ENCODE data around the gene ALPI. TPM values are rescaled to one million over a fixed set of nuclear protein-coding genes. Genes with fewer than 3 reads are reported as not detected.

The ALPI gene
- total RNA-seq, 1 experiment from 2014 or later, result not detected

DNA sequence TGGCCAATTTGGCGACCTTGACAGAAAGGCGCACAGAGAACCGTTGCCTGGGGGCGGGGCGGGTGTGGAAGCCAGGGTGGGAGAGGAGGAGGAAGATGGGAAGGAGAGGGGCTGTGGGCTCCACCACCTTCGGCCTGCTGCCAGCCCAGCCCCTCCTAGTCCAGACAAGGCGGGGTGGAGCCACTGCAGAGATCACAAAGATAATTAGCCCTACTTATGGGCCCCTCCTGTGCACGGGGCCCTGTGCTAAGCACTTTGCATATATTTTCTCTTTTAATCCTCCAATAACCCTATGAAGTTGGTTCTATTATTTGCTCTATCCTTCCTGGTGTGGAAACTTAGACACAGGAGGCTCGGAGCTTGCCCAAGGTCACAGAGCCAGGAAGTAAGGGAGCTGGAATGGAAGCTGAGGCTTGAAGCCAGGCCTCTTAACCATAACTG, 45.4 kb downstream of the ALPI start:
- Histone ChIP-seq H3K9me3 (ENCODE audit: insufficient read depth, low read depth) (no peaks in the 10 kb centered on the region), H3F3A (ENCODE audit: insufficient read depth, low read depth) (no peaks in the 10 kb centered on the region), H4K20me1 (ENCODE audit: insufficient read depth) (no peaks in the 10 kb centered on the region), H3K79me2 (ENCODE audit: low read depth) (no peaks in the 10 kb centered on the region), H3K27me3 (ENCODE audit: insufficient read depth, low read depth) (peaks cover 48% of the 10 kb centered on the region), H3K4me1 (replicated peaks; ENCODE audit: insufficient read depth) (no peaks in the 10 kb centered on the region), H2AFZ (no peak overlapping the region), H3K36me3 (ENCODE audit: low read depth) (no peaks in the 10 kb centered on the region), H3K4me3 (no peak overlapping the region), H3K27ac (no peak overlapping the region), H3K9me2 (ENCODE audit: insufficient read depth) (no peaks in the 10 kb centered on the region), H3K4me2 (no peak overlapping the region)
- POLR2A ChIA-PET (ENCODE audit: unreplicated experiment), result interaction anchor here (0.6 kb wide), 1 partner anchor 23 kb away, joined by 6 read pairs; no protein-coding TSS in a partner anchor
- intact Hi-C loops (cut with micrococcal nuclease; ENCODE audit: unreplicated experiment), result no loop called here
- BruUV-seq (replicated peaks), result no TSS peak
- no peak for DNase-seq
- CTCF ChIA-PET, result interaction anchor here (0.6 to 0.8 kb wide), 2 partner anchors 30 to 55 kb away, joined by 3 to 7 read pairs; no protein-coding TSS in a partner anchor
- TF ChIP-seq EZH2 (IDR thresholded peaks at IDR 0.05; ENCODE audit: low read depth), result no peak
- TF ChIP-seq, protein P1, sequence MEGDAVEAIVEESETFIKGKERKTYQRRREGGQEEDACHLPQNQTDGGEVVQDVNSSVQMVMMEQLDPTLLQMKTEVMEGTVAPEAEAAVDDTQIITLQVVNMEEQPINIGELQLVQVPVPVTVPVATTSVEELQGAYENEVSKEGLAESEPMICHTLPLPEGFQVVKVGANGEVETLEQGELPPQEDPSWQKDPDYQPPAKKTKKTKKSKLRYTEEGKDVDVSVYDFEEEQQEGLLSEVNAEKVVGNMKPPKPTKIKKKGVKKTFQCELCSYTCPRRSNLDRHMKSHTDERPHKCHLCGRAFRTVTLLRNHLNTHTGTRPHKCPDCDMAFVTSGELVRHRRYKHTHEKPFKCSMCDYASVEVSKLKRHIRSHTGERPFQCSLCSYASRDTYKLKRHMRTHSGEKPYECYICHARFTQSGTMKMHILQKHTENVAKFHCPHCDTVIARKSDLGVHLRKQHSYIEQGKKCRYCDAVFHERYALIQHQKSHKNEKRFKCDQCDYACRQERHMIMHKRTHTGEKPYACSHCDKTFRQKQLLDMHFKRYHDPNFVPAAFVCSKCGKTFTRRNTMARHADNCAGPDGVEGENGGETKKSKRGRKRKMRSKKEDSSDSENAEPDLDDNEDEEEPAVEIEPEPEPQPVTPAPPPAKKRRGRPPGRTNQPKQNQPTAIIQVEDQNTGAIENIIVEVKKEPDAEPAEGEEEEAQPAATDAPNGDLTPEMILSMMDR (conservative IDR thresholded peaks at IDR 0.05), result no peak

DNA sequence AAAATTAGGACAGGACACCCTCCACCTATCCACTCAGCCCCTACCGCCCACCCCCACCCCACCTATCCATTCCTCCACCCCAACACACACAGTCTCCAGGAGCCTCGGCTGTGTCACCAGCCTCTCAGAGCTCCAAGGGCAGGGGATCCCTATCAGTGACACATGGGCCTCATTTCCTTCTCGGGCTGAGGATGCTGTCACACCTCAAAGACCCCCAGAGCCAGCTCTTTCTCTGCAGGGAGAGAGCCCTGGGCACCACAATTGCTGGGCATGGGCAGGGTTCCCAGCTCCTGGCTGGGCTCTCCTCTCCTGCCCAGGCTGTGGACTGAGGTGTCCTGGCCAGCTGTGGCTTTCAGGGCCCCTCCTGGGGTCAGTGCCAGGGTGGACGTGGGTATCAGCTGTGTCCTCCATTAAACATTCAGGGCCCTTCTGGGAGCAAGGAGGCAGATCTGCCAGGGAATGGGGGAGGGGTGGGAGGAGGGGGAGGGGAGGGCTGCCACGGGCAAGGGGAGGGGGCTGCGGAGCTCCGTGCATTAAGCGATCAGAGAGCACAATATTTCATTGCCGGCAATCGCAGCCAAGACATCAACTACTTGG, 45.9 kb downstream of the ALPI start:
- no peaks in the 10 kb centered on the region for H4K20me1 ChIP-seq (ENCODE audit: insufficient read depth)
- H3K79me2 ChIP-seq (ENCODE audit: low read depth), result no peaks in the 10 kb centered on the region
- H3K27me3 ChIP-seq (ENCODE audit: insufficient read depth, low read depth), result peaks cover 53% of the 10 kb centered on the region
- H2AFZ ChIP-seq, result no peak overlapping the region
- H3K9me2 ChIP-seq (ENCODE audit: insufficient read depth), result no peaks in the 10 kb centered on the region
- H3F3A ChIP-seq (ENCODE audit: insufficient read depth, low read depth), result no peaks in the 10 kb centered on the region
- H3K27ac ChIP-seq, result no peak overlapping the region
- ChIA-PET POLR2A (ENCODE audit: unreplicated experiment) (interaction anchor here (0.6 kb wide), 1 partner anchor 23 kb away, joined by 6 read pairs; no protein-coding TSS in a partner anchor), CTCF (interaction anchor here (0.6 to 0.8 kb wide), 2 partner anchors 29 to 56 kb away, joined by 3 to 7 read pairs; no protein-coding TSS in a partner anchor)
- H3K4me2 ChIP-seq, result no peak overlapping the region
- DNase-seq, result no peak
- intact Hi-C loops (cut with micrococcal nuclease; ENCODE audit: unreplicated experiment), result no loop called here
- H3K4me1 ChIP-seq (replicated peaks; ENCODE audit: insufficient read depth), result no peaks in the 10 kb centered on the region
- no peaks in the 10 kb centered on the region for H3K9me3 ChIP-seq (ENCODE audit: insufficient read depth, low read depth)
- H3K36me3 ChIP-seq (ENCODE audit: low read depth), result no peaks in the 10 kb centered on the region
- no peak for TF ChIP-seq EZH2 (IDR thresholded peaks at IDR 0.05; ENCODE audit: low read depth)
- TF ChIP-seq, protein P1 (conservative IDR thresholded peaks at IDR 0.05), result no peak
- H3K4me3 ChIP-seq, result no peak overlapping the region
- BruUV-seq (replicated peaks), result no TSS peak

DNA sequence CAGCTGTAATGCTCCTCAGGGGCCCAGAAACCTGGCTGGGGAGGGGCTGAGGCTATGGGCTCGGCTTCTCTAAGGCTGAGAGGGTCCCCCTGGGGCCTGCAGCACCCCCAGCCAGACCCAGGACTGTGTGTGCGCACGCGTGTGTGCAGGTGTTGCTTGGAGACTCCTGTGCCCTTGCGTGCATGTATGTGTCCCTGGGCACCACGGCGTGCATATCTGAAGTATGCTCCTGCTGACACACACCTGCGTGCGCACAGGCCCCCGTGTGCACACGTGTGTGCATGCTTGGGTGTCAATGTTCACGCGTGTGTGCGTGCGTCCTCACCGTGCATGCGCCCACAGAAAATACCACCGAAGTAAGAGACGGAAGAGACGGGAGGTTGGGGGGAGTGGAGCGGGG, 46.6 kb downstream of the ALPI start:
- BruUV-seq (replicated peaks), result no TSS peak
- ChIA-PET CTCF (no interaction called here), POLR2A (ENCODE audit: unreplicated experiment) (no interaction called here)
- H3K36me3 ChIP-seq (ENCODE audit: low read depth), result no peaks in the 10 kb centered on the region
- peaks cover 58% of the 10 kb centered on the region for H3K27me3 ChIP-seq (ENCODE audit: insufficient read depth, low read depth)
- H3K79me2 ChIP-seq (ENCODE audit: low read depth), result no peaks in the 10 kb centered on the region
- H4K20me1 ChIP-seq (ENCODE audit: insufficient read depth), result no peaks in the 10 kb centered on the region
- H3K4me3 ChIP-seq, result no peak overlapping the region
- H3K9me2 ChIP-seq (ENCODE audit: insufficient read depth), result no peaks in the 10 kb centered on the region
- intact Hi-C loops (cut with micrococcal nuclease; ENCODE audit: unreplicated experiment), result no loop called here
- no peak for DNase-seq
- no peaks in the 10 kb centered on the region for H3K9me3 ChIP-seq (ENCODE audit: insufficient read depth, low read depth)
- no peak overlapping the region for H3K27ac ChIP-seq
- H3F3A ChIP-seq (ENCODE audit: insufficient read depth, low read depth), result no peaks in the 10 kb centered on the region
- no peak overlapping the region for H2AFZ ChIP-seq
- TF ChIP-seq EZH2 (IDR thresholded peaks at IDR 0.05; ENCODE audit: low read depth), result no peak
- TF ChIP-seq, protein P1 (conservative IDR thresholded peaks at IDR 0.05), result no peak
- H3K4me2 ChIP-seq, result no peak overlapping the region
- H3K4me1 ChIP-seq (replicated peaks; ENCODE audit: insufficient read depth), result no peaks in the 10 kb centered on the region

All from PC-9 (cell line).